Testis (tissue), 2 donors: Measurements from ENCODE around the gene TAF11L10.

Experiments used
- POLR2A ChIP-seq: fragments of 450-650 bp; IDR thresholded peaks from one replicate; pipeline ENCODE4 v1.6.1; 2017; ENCODE audit warnings: antibody characterized with exemption, mild to moderate bottlenecking, moderate library complexity
- TF ChIP-seq, protein P1 (sequence below), 3 experiments: fragments of 450-650 bp in 2 of 3; fragments of 200-600 bp in 1 of 3; sonication (generic) in 1 of 3; IDR thresholded peaks; one replicate each; pipeline ENCODE4 v1.5.1; 2016 to 2019; ENCODE audit warnings: antibody characterized with exemption in 3 of 3, mild to moderate bottlenecking in 2 of 3, moderate library complexity in 1 of 3

DNA sequence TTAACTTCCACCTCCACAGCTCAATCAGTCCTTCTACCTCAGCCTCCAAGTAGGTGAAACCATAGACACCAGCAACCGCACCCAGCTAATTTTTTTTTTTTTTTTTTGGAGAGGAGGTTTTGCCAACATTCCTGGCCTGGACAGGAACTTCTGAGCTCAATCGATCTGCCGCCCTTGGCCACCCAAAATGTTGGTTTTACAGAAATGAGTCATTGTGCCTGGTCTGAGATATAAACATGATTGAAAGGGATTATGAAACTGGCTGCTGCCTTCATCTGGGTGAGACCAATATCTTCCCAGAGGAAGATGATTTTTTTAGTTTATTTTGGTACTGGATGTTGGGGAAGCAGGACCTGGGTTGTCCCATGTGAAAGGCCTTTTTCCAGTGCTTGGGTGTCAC is 21.7 kb upstream of the TAF11L10 start:
- TF ChIP-seq, protein P1, sequence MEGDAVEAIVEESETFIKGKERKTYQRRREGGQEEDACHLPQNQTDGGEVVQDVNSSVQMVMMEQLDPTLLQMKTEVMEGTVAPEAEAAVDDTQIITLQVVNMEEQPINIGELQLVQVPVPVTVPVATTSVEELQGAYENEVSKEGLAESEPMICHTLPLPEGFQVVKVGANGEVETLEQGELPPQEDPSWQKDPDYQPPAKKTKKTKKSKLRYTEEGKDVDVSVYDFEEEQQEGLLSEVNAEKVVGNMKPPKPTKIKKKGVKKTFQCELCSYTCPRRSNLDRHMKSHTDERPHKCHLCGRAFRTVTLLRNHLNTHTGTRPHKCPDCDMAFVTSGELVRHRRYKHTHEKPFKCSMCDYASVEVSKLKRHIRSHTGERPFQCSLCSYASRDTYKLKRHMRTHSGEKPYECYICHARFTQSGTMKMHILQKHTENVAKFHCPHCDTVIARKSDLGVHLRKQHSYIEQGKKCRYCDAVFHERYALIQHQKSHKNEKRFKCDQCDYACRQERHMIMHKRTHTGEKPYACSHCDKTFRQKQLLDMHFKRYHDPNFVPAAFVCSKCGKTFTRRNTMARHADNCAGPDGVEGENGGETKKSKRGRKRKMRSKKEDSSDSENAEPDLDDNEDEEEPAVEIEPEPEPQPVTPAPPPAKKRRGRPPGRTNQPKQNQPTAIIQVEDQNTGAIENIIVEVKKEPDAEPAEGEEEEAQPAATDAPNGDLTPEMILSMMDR (IDR thresholded peaks at IDR 0.05) = no peak
- TF ChIP-seq POLR2A = no peak
